ENCODE measurements around the gene PUS1. TPM values are rescaled to one million over a fixed set of nuclear protein-coding genes. Genes with fewer than 3 reads are reported as not detected.

The PUS1 gene
- total and polyA plus RNA-seq, 2 of the 4 experiments (the other 2 are of a cell fraction): 14.0 to 36.7 TPM

DNA sequence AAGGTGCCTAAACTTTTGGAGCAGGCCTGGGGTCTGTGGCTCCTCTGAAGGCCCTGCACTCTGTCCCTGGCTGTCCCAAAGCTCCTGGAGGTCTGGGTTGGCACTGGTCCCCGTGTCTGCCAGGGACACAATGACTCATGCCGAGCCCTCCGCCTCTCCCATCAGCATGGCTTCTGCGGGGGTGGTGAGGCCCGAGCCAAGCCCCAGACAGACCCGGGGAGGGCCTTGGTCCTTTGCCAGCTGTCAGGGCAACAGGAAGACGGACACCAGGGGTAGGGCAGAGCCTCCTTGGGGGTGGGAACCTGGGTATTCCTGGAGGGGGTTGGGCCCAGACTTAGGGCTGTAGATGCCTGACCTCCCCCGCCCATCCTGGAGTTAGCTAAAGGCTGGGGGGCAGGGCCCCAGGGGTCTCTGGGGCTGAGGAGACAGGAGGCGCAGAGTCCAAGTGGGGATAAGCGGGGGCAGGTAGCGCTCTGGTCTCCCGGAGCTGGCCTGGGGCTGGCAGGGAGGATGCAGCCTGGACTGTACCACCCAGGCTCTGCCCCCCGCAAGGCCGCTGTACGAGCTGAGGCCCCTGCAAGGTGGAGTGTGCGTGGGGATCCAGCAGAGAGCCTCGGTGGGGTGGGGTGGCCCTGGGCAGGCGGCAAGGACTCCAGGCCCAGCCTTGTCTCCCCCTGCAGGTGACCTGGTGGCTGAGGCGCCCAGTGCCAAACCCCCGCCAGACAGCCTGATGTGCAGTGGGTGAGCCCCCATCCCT lies 16.4 kb upstream of the PUS1 start:
- Histone ChIP-seq H4K8ac (ENCODE audit: low read depth in 2 of 2, low read length in 2 of 2) (no peak overlapping the region), H3K79me1 (ENCODE audit: low read depth in 1 of 2, low read length in 2 of 2) (0 out of 4 replicates have a peak, but pooled peaks cover 0 to 10% of the 10 kb centered on the region in 2 experiments), H3K9me1 (ENCODE audit: insufficient read depth, low read length) (no peaks in the 10 kb centered on the region), H3K56ac (ENCODE audit: extremely low read depth, insufficient read depth, low read length) (no peak overlapping the region), H2BK120ac (ENCODE audit: low read depth, low read length) (no peak overlapping the region), H4K20me1 (ENCODE audit: insufficient read depth, low read length) (peaks cover 14% of the 10 kb centered on the region; the same call in 1 of the 2 replicates), H2AK5ac (ENCODE audit: low read depth, low read length) (no peak overlapping the region; the same call in 1 of the 2 replicates), H3K14ac (replicated peaks; ENCODE audit: low read depth, low read length) (no peak overlapping the region), H3K4me2 (ENCODE audit: low read depth, low read length) (no peak overlapping the region), H2BK20ac (ENCODE audit: low read depth, low read length) (no peak overlapping the region; the same call in 1 of the 2 replicates), H3K23ac (ENCODE audit: low read depth, low read length) (no peak overlapping the region), H3K4me3 (ENCODE audit: insufficient read depth, low read depth, low read length) (no peak overlapping the region), H4K91ac (ENCODE audit: insufficient read depth, low read depth, low read length) (no peak overlapping the region), H3K36me3 (ENCODE audit: control insufficient read depth, insufficient read depth, low read length) (peaks cover 75% of the 10 kb centered on the region), H3K4me1 (ENCODE audit: control insufficient read depth, insufficient read depth, low read length) (peaks cover 9% of the 10 kb centered on the region), H3K9me3 (ENCODE audit: control insufficient read depth, insufficient read depth, low read length) (no peaks in the 10 kb centered on the region), H2AFZ (replicated peaks; ENCODE audit: low read length, poor library complexity) (peak overlapping the region; percentile 3), H3K18ac (ENCODE audit: low read depth, low read length) (no peak overlapping the region), H4K5ac (ENCODE audit: low read depth, low read length) (no peak overlapping the region), H2BK5ac (ENCODE audit: low read depth, low read length, poor library complexity, severe bottlenecking) (peak overlapping the region; percentile 40), H3K27ac (ENCODE audit: insufficient read depth, low read length) (peak overlapping the region; percentile 3), H3K27me3 (ENCODE audit: control insufficient read depth, insufficient read depth, low read length) (no peaks in the 10 kb centered on the region), H2BK15ac (ENCODE audit: low read depth, low read length) (no peak overlapping the region), H2AK9ac (replicated peaks; ENCODE audit: low read depth, low read length, poor library complexity) (peak overlapping the region; percentile 87), H3K4ac (ENCODE audit: low read depth, low read length) (no peak overlapping the region; the same call in 1 of the 2 replicates), H3K9ac (ENCODE audit: low read depth, low read length) (no peak overlapping the region)
- no TSS peak for BruUV-seq (replicated peaks)
- 40% methylated on average over 9 of the region's 20 CpGs; no CpG with 5 or more reads in 1 of the 2 experiments for WGBS, 2 experiments (ENCODE audit: extremely low coverage in 2 of 2, insufficient read length in 1 of 2)
- POLR2A ChIA-PET (ENCODE audit: unreplicated experiment): interaction anchor here (0.5 kb wide), 1 partner anchor 1096 kb away, joined by 5 read pairs; no protein-coding TSS in a partner anchor
- TF ChIP-seq MAFK (IDR thresholded peaks at IDR 0.05; ENCODE audit: low read depth, low read length): no peak
- TF ChIP-seq MAZ (IDR thresholded peaks at IDR 0.05; ENCODE audit: borderline replicate concordance, low read depth, low read length): peak; percentile 71; the same call in 1 of the 2 replicates
- TF ChIP-seq RFX5 (IDR thresholded peaks at IDR 0.05; ENCODE audit: low read depth, low read length): no peak
- TF ChIP-seq MXI1 (IDR thresholded peaks at IDR 0.05; ENCODE audit: borderline replicate concordance, low read depth, low read length): peak; percentile 78; the same call in 1 of the 2 replicates
- peak; percentile 41; the same call in 1 of the 2 replicates for TF ChIP-seq BHLHE40 (IDR thresholded peaks at IDR 0.05; ENCODE audit: low read depth, low read length)
- TF ChIP-seq FOS (IDR thresholded peaks at IDR 0.05; ENCODE audit: low read depth, low read length): peak; percentile 68
- intact Hi-C loops (cut with micrococcal nuclease) (no loop called here), in situ Hi-C loops (cut with MboI; ENCODE audit: low sequenced_read_pairs) (no loop called here), dilution Hi-C loops (cut with HindIII; ENCODE audit: low sequenced_read_pairs, unreplicated experiment) (no loop called here)
- ATAC-seq (ENCODE audit: low read depth) (peak; percentile 89), DNase-seq (peak; percentile 85)
- CTCF ChIA-PET: no interaction called here

All from IMR-90 (cell line).